KMS-11 (cell line): ENCODE results near the gene NRBF2.

Experiments used
- H2AFZ ChIP-seq: fragments of 200-600 bp; sonication (generic); 2 replicates; pipeline ENCODE4 v1.6.1; 2016; ENCODE audit warnings: antibody characterized with exemption, mixed run types, low read depth
- H3K27ac ChIP-seq: fragments of 200-600 bp; sonication (generic); 2 replicates; pipeline ENCODE4 v1.6.1; 2016; ENCODE audit warnings: mild to moderate bottlenecking, mixed run types
- H3K27me3 ChIP-seq: fragments of 200-600 bp; sonication (generic); 2 replicates; pipeline ENCODE4 v1.6.1; 2017; ENCODE audit warnings: mild to moderate bottlenecking, low read depth, mixed run types, moderate library complexity; ENCODE audit not compliant: insufficient read depth
- H3K36me3 ChIP-seq: fragments of 200-600 bp; sonication (generic); 2 replicates; pipeline ENCODE4 v1.6.1; 2017; ENCODE audit warnings: mild to moderate bottlenecking, mixed run types; ENCODE audit not compliant: insufficient read depth
- H3K4me1 ChIP-seq: fragments of 200-600 bp; sonication (generic); 2 replicates; pipeline ENCODE4 v1.6.1; 2016; ENCODE audit warnings: mild to moderate bottlenecking, low read depth, mixed run types; ENCODE audit not compliant: poor library complexity, severe bottlenecking
- H3K4me2 ChIP-seq: fragments of 200-600 bp; sonication (generic); 2 replicates; pipeline ENCODE4 v1.7.0; 2016; ENCODE audit warnings: mild to moderate bottlenecking, mixed run types
- H3K4me3 ChIP-seq: fragments of 200-600 bp; sonication (generic); IDR thresholded peaks from 2 replicates; pipeline ENCODE4 v1.6.1; 2017; ENCODE audit warnings: low read depth, low read length, mixed read lengths; ENCODE audit not compliant: insufficient read depth
- H3K79me2 ChIP-seq: fragments of 200-600 bp; sonication (generic); 2 replicates; pipeline ENCODE4 v1.6.1; 2016; ENCODE audit warnings: low read depth, mixed run types; ENCODE audit not compliant: insufficient read depth
- H3K9ac ChIP-seq: fragments of 200-600 bp; sonication (generic); 2 replicates; pipeline ENCODE4 v1.6.1; 2016; ENCODE audit warnings: mild to moderate bottlenecking, mixed run types
- H4K20me1 ChIP-seq: fragments of 200-600 bp; sonication (generic); 2 replicates; pipeline ENCODE4 v1.6.1; 2016; ENCODE audit warnings: mild to moderate bottlenecking, mixed run types; ENCODE audit not compliant: insufficient read depth
- CTCF ChIP-seq: fragments of 200-600 bp; sonication (generic); conservative IDR thresholded peaks from 2 replicates; pipeline ENCODE4 v1.6.1; 2017; ENCODE audit warnings: low read depth, mild to moderate bottlenecking, antibody characterized with exemption, low read length, moderate library complexity, mixed read lengths

Gene NRBF2

GRCh38 chr10:63103971-63104409, 29.1 kb upstream of the NRBF2 start:
- H3K4me3 ChIP-seq = no peak overlapping the region
- no peaks in the 10 kb centered on the region for H3K4me1 ChIP-seq
- H3K9ac ChIP-seq = no peak overlapping the region
- H4K20me1 ChIP-seq = no peaks in the 10 kb centered on the region
- H3K79me2 ChIP-seq = no peaks in the 10 kb centered on the region
- H3K36me3 ChIP-seq = no peaks in the 10 kb centered on the region
- no peak overlapping the region for H2AFZ ChIP-seq
- no peak for TF ChIP-seq CTCF
- H3K27ac ChIP-seq = no peak overlapping the region
- H3K27me3 ChIP-seq = no peaks in the 10 kb centered on the region
- no peak overlapping the region for H3K4me2 ChIP-seq

DNA sequence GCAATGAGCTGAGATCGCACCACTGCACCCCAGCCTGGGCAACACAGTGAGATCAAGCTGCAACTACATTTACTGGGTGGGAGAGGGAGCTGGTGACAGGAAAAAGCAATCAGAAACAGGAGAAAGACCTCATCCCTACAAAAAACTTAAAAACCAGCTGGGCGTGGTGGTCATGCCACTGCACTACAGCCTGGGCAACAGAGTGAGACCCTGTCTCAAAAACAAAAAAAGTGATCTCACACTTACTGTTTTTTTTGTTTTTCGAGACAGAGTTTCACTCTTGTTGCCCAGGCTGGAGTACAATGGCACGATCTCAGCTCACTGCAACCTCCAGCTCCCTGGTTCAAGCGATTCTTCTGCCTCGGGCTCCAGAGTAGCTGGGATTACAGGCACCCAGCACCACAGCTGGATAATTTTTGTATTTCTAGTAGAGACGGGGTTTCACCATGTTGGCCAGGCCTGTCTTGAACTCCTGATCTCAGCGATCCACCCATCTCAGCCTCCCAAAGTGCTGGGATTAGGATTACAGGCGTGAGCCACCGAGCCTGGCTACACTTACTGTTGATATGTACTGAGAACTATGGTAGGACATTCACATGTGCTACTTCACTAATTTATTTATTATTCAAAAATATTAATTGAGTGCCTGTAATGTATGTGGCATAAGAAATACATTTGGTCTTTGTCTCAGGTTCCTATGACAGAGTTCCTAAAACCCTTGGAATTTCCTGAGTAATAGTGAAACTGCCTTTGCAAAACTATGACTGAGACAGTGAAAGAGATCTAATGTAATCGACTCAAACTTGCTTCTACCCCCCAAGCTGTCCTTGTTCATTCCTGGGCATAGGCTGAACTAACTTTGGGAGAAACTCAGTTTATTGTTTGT, 27.7 kb upstream of the NRBF2 start:
- Histone ChIP-seq H3K27me3 (no peaks in the 10 kb centered on the region), H3K4me1 (no peaks in the 10 kb centered on the region), H3K36me3 (no peaks in the 10 kb centered on the region), H4K20me1 (no peaks in the 10 kb centered on the region), H3K4me3 (no peak overlapping the region), H3K9ac (no peak overlapping the region), H3K27ac (no peak overlapping the region), H3K4me2 (no peak overlapping the region), H3K79me2 (no peaks in the 10 kb centered on the region), H2AFZ (no peak overlapping the region)
- TF ChIP-seq CTCF = no peak

DNA sequence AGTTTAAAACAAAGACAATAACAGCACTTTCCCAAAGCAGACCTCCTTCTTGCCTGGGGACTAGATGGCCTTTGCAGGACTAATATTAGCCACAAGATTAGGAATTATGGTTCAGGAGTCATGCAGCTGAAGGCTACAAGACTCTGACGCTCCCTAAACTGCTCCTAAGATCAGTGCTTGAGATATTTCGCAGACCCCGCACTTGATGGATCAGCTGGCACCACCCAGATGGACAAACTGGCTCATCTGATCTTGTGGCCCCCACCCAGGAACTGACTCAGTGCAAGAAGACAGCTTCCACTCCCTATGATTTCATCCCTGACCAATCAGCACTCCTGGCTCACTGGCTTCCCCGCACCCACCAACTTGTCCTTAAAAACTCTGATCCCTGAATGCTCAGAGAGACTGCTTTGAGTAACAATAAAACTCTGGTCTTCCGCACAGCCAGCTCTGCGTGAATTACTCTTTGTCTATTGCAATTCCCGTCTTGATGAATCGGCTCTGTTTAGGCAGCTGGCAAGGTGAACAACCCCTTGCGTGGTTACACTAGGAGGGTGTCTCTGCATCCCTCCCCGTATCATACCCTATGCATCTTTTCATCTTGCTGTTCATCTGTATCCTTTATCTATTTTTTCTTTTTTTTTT, 26.9 kb upstream of the NRBF2 start:
- Histone ChIP-seq H3K36me3 (no peaks in the 10 kb centered on the region), H3K79me2 (no peaks in the 10 kb centered on the region), H3K27ac (no peak overlapping the region), H3K9ac (no peak overlapping the region), H3K4me1 (no peaks in the 10 kb centered on the region), H3K4me3 (no peak overlapping the region), H3K4me2 (no peak overlapping the region), H4K20me1 (no peaks in the 10 kb centered on the region), H3K27me3 (no peaks in the 10 kb centered on the region), H2AFZ (no peak overlapping the region)
- no peak for TF ChIP-seq CTCF

- H3K27me3 ChIP-seq = no peaks in the 10 kb centered on the region
- H3K4me3 ChIP-seq = no peak overlapping the region
- no peak overlapping the region for H3K4me2 ChIP-seq
- no peaks in the 10 kb centered on the region for H3K4me1 ChIP-seq
- H4K20me1 ChIP-seq = no peaks in the 10 kb centered on the region
- no peak overlapping the region for H3K9ac ChIP-seq
- no peaks in the 10 kb centered on the region for H3K79me2 ChIP-seq
- no peak overlapping the region for H2AFZ ChIP-seq
- no peak for TF ChIP-seq CTCF
- no peaks in the 10 kb centered on the region for H3K36me3 ChIP-seq
- no peak overlapping the region for H3K27ac ChIP-seq
These were observed 25.1 kb upstream of the NRBF2 start for GRCh38 chr10:63107943-63108437.
